ENCODE data around the gene BSCL2.

BSCL2 gene

GRCh38 chr11:62726915-62727164 lies 19.6 kb upstream of the BSCL2 start:
- Mint-ChIP-seq H3K9me3 (no peaks in the 10 kb centered on the region), H3K36me3 (peaks cover 27% of the 10 kb centered on the region), H3K27me3 (no peaks in the 10 kb centered on the region), H3K27ac (peak overlapping the region; percentile 97), H3K4me1 (peaks cover 54% of the 10 kb centered on the region), H3K4me3 (peak overlapping the region; percentile 97)

- peak overlapping the region; percentile 93 for H3K27ac Mint-ChIP-seq
- no peaks in the 10 kb centered on the region for H3K27me3 Mint-ChIP-seq
- peaks cover 56% of the 10 kb centered on the region for H3K4me1 Mint-ChIP-seq
- no peaks in the 10 kb centered on the region for H3K9me3 Mint-ChIP-seq
- H3K4me3 Mint-ChIP-seq: peak overlapping the region; percentile 97
- peaks cover 27% of the 10 kb centered on the region for H3K36me3 Mint-ChIP-seq
These were observed 19.1 kb upstream of the BSCL2 start for GRCh38 chr11:62726156-62726914.

- Mint-ChIP-seq H3K9me3 (no peaks in the 10 kb centered on the region), H3K36me3 (peaks cover 33% of the 10 kb centered on the region), H3K27ac (peak overlapping the region; percentile 93), H3K27me3 (no peaks in the 10 kb centered on the region), H3K4me1 (peaks cover 57% of the 10 kb centered on the region), H3K4me3 (peak overlapping the region; percentile 97)
These were observed 18.4 kb upstream of the BSCL2 start for GRCh38 chr11:62725646-62726045.

GRCh38 chr11:62724171-62724570 lies 16.9 kb upstream of the BSCL2 start:
- H3K9me3 Mint-ChIP-seq: no peaks in the 10 kb centered on the region
- peaks cover 59% of the 10 kb centered on the region for H3K4me1 Mint-ChIP-seq
- peak overlapping the region; percentile 97 for H3K4me3 Mint-ChIP-seq
- H3K36me3 Mint-ChIP-seq: peaks cover 42% of the 10 kb centered on the region
- no peaks in the 10 kb centered on the region for H3K27me3 Mint-ChIP-seq
- peak overlapping the region; percentile 81 for H3K27ac Mint-ChIP-seq

- Mint-ChIP-seq H3K4me3 (no peak overlapping the region), H3K9me3 (no peaks in the 10 kb centered on the region), H3K27ac (peak overlapping the region; percentile 41), H3K36me3 (peaks cover 44% of the 10 kb centered on the region), H3K27me3 (no peaks in the 10 kb centered on the region), H3K4me1 (peaks cover 60% of the 10 kb centered on the region)
These were observed 14.8 kb upstream of the BSCL2 start for GRCh38 chr11:62721994-62722393.

- H3K4me1 Mint-ChIP-seq: peaks cover 61% of the 10 kb centered on the region
- peak overlapping the region; percentile 38 for H3K27ac Mint-ChIP-seq
- H3K36me3 Mint-ChIP-seq: peaks cover 43% of the 10 kb centered on the region
- no peaks in the 10 kb centered on the region for H3K9me3 Mint-ChIP-seq
- H3K4me3 Mint-ChIP-seq: no peak overlapping the region
- H3K27me3 Mint-ChIP-seq: no peaks in the 10 kb centered on the region
These were observed 12.2 kb upstream of the BSCL2 start for GRCh38 chr11:62719302-62719978.

GRCh38 chr11:62716816-62717215 lies 9.6 kb upstream of the BSCL2 start:
- H3K27me3 Mint-ChIP-seq: no peaks in the 10 kb centered on the region
- no peak overlapping the region for H3K4me3 Mint-ChIP-seq
- H3K4me1 Mint-ChIP-seq: peaks cover 58% of the 10 kb centered on the region
- H3K27ac Mint-ChIP-seq: peak overlapping the region; percentile 62
- no peaks in the 10 kb centered on the region for H3K9me3 Mint-ChIP-seq
- H3K36me3 Mint-ChIP-seq: peaks cover 32% of the 10 kb centered on the region

- Mint-ChIP-seq H3K27ac (peak overlapping the region; percentile 55), H3K9me3 (no peaks in the 10 kb centered on the region), H3K4me1 (peaks cover 52% of the 10 kb centered on the region), H3K27me3 (no peaks in the 10 kb centered on the region), H3K36me3 (peaks cover 31% of the 10 kb centered on the region), H3K4me3 (no peak overlapping the region)
These were observed 9.0 kb upstream of the BSCL2 start for GRCh38 chr11:62716206-62716605.

- H3K36me3 Mint-ChIP-seq: peaks cover 28% of the 10 kb centered on the region
- no peak overlapping the region for H3K4me3 Mint-ChIP-seq
- no peaks in the 10 kb centered on the region for H3K27me3 Mint-ChIP-seq
- peak overlapping the region; percentile 55 for H3K27ac Mint-ChIP-seq
- peaks cover 51% of the 10 kb centered on the region for H3K4me1 Mint-ChIP-seq
- no peaks in the 10 kb centered on the region for H3K9me3 Mint-ChIP-seq
These were observed 8.2 kb upstream of the BSCL2 start for GRCh38 chr11:62715150-62716130.

GRCh38 chr11:62713343-62713742 lies 6.1 kb upstream of the BSCL2 start:
- Mint-ChIP-seq H3K4me3 (no peak overlapping the region), H3K9me3 (no peaks in the 10 kb centered on the region), H3K36me3 (peaks cover 19% of the 10 kb centered on the region), H3K27ac (peak overlapping the region; percentile 80), H3K4me1 (peaks cover 57% of the 10 kb centered on the region), H3K27me3 (no peaks in the 10 kb centered on the region)

- Mint-ChIP-seq H3K9me3 (no peaks in the 10 kb centered on the region), H3K36me3 (peaks cover 15% of the 10 kb centered on the region), H3K27me3 (no peaks in the 10 kb centered on the region), H3K4me1 (peaks cover 57% of the 10 kb centered on the region), H3K27ac (peak overlapping the region; percentile 92), H3K4me3 (no peak overlapping the region)
These were observed 5.6 kb upstream of the BSCL2 start for GRCh38 chr11:62712861-62713260.

GRCh38 chr11:62712276-62712812 lies 5.1 kb upstream of the BSCL2 start:
- H3K4me1 Mint-ChIP-seq: peaks cover 61% of the 10 kb centered on the region
- H3K9me3 Mint-ChIP-seq: no peaks in the 10 kb centered on the region
- H3K36me3 Mint-ChIP-seq: peaks cover 15% of the 10 kb centered on the region
- no peak overlapping the region for H3K4me3 Mint-ChIP-seq
- H3K27me3 Mint-ChIP-seq: no peaks in the 10 kb centered on the region
- H3K27ac Mint-ChIP-seq: peak overlapping the region; percentile 92

GRCh38 chr11:62710001-62710345 lies 2.7 kb upstream of the BSCL2 start:
- Mint-ChIP-seq H3K27me3 (no peaks in the 10 kb centered on the region), H3K4me1 (peaks cover 68% of the 10 kb centered on the region), H3K9me3 (no peaks in the 10 kb centered on the region), H3K4me3 (peak overlapping the region; percentile 92), H3K36me3 (peaks cover 8% of the 10 kb centered on the region), H3K27ac (peak overlapping the region; percentile 93)

- no peaks in the 10 kb centered on the region for H3K9me3 Mint-ChIP-seq
- H3K4me1 Mint-ChIP-seq: peaks cover 68% of the 10 kb centered on the region
- H3K4me3 Mint-ChIP-seq: peak overlapping the region; percentile 92
- no peaks in the 10 kb centered on the region for H3K27me3 Mint-ChIP-seq
- H3K27ac Mint-ChIP-seq: peak overlapping the region; percentile 93
- H3K36me3 Mint-ChIP-seq: peaks cover 8% of the 10 kb centered on the region
These were observed 2.2 kb upstream of the BSCL2 start for GRCh38 chr11:62709247-62710000.

GRCh38 chr11:62708793-62709192 lies 1.6 kb upstream of the BSCL2 start:
- H3K4me1 Mint-ChIP-seq: peaks cover 65% of the 10 kb centered on the region
- peak overlapping the region; percentile 92 for H3K4me3 Mint-ChIP-seq
- no peaks in the 10 kb centered on the region for H3K9me3 Mint-ChIP-seq
- H3K36me3 Mint-ChIP-seq: peaks cover 8% of the 10 kb centered on the region
- no peaks in the 10 kb centered on the region for H3K27me3 Mint-ChIP-seq
- H3K27ac Mint-ChIP-seq: peak overlapping the region; percentile 93

Measured in activated naive CD4-positive, alpha-beta T cell treated with anti-CD3 and anti-CD28 coated beads, Interleukin-2, amount 50 U/mL, for 24 hours (primary cell).